Stimulated activated CD8-positive, alpha-beta memory T cell treated with anti-CD3 and anti-CD28 coated beads, Interleukin-4, amount 100 ng/mL, for 24 hours (primary cell): ENCODE measurements around the gene RAB10.
"Not testable (repeated sequence)": the region's sequence is repeated elsewhere in the genome, so short reads cannot be mapped to it uniquely, and the experiment has no call there.

ENCODE experiments used
- DNase-seq: peaks from one replicate; pipeline ENCODE4 v3.0.0-alpha.2; 2020; ENCODE audit warnings: low read depth

RAB10 gene

DNA sequence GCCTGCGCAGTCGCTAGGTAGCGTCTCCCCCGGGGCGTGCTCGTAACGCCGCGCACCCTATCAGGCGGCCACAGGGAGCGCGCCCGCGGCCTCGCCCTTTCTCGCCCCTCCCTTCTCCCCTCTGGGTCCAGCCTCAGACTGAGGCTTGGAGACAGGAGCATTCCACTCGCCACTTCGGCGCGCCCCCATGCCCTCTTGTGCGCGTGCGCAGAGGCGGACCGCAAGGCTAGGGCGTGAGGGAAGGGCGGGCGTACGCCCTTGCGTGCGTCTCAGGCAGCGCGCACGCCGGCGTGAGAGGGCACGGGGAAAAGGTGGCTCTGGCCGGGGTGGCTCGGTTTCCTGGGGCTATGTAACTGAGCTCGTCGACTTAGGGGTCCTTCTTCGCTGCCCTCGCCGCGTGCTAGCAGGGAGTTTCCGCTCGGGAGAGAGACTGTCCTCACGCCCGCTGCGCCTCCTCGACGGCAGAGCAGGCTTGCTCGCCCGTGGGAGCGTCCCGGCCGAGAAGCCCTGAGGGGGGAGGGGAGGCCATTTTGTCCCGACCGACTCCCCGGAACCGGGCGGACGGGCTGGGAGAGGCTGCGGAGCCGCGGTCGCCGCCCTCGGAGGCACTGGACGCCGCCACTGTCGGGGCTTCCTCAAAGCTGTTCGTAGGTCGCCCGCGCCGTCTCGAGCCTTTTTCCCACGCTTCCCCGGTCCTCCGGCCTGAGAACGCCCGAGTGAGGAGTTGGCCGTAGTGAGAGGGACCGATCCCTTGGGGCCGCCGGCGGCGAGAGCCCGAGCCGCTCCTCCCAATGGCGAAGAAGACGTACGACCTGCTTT, at the start of gene RAB10:
Gene RAB10 (plus strand): TSS at position 267 of the 819 bp plus-strand sequence. CDS start 525 bp downstream, at position 792.
- peak; percentile 100 for DNase-seq

DNA sequence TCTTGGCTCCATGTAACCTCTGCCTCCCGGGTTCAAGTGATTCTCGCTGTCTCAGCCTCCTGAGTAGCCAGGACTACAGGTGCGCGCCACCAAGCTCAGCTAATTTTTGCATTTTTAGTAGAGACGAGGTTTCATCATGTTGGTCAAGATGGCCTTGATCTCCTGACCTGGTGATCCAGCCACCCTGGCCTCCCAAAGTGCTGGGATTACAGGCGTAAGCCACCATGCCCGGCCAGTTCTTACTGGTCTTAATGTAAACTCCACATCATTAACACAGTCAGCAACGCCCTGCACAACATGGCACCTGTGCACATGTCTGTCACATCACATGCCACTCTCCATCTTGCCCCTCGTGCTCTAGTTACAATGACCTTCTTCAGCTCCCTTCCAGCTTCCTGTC, 45.8 kb upstream of the RAB10 start:
- DNase-seq: no peak

DNA sequence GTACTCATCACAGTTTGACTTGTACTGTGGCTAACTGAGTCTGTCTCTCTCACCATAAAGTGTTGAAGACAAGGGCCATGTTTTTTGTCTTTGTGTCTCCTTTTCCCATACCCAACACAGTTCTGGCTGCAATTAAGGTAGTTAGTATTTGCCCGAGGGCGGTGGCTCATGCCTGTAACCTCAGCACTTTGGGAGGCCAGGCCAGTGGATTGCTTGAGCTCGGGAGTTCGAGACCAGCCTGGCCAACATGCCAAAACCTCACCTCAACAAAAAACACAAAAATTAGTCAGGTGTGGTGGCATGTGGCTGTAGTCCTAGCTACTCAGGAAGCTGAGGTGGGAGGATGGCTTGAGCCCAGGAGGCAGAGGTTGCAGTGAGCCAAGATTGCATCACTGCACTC, 44.7 kb upstream of the RAB10 start:
- DNase-seq: no peak

DNA sequence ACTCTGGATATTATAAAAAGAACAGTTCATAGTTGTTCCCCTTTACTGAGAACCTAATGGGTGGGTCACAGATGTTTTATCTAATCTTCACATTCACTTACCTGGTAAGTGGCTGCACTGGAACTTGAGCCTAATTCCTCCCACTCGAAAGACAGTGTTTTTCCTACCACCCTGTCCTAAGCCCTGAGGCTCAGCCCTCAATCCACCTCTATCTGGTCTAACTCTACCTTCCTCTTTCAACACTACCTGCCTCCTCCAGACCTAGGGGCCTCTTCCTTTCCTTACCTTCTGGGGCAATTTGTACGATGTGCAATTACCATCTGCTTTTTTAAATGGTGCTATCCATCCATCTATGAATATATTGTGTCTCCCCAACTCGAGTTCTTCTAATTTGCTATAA, 41.9 kb upstream of the RAB10 start:
- DNase-seq: no peak

DNA sequence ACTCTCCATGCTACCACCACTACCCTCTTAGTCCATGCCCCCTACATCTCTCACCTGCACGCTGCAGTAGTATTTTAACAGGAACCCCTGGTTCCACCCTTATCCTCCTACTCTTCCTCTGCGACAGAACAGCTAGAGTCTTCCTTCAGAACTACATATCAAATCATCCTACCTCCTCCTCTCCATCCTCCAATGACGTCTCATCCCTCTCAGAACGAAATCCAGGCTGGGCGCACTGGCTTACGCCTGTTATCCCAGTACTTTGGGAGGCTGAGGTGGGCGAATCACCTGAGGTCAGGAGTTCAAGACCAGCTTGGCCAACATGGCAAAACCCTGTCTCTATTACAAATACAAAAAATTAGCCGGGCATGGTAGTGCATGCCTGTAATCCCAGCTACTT, 41.3 kb upstream of the RAB10 start:
- DNase-seq: no peak

DNA sequence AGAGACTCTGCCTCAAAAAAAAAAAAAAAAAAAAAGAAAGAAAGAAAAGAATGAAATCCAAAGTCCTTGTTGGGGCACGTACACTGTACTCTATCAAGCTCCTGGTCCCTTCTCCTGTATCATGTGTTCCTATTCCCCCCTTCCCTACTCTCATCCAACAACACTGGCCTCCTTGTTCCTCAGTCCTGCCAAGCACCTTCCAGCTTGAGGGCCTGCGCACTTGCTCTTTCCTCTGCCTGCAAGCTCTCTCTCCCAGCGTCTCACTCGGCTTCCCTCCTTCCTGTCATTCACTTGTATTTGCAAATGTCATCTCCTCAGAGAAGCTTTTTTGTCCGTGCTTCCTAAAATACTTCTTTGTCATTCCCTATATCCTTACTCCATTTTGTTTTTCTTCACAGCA, 40.8 kb upstream of the RAB10 start:
- no peak for DNase-seq

DNA sequence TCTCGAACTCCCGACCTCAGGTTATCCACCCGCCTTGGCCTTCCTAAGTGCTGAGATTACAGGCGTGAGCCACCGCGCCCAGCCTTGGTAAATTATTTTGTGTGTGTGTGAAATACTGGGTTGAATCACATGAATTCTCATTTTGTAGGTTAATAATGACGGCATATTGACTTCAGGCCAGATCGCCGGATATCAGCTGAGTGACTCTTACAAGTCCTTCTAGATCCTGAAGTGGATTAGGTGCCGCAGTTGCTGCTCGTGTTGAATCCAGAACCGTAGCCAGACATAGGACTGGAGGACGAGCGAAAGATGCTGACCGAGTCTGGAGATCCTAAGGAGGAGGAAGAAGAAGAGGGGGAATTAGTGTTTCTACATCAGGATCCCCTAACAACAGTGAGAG, 39.4 kb upstream of the RAB10 start:
- DNase-seq: no peak

DNA sequence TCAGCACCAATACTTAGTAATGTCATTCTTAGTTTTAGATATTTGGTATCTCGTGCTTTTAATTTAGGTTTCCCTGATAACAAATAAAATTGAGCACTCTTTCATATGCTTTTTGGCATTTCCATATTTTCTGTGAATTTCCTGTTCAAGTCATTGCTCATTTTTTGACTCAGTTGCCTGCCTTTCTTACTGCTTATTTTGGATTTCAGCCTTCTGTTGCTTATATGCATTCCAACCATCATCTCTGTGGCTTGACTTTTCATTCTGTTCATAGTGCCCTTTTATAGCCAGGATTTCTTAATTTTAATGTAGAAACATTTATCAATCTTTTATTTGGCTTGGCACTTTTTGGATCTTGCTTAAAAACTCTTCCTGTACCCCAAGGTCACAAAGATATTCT, 37.0 kb upstream of the RAB10 start:
- no peak for DNase-seq

DNA sequence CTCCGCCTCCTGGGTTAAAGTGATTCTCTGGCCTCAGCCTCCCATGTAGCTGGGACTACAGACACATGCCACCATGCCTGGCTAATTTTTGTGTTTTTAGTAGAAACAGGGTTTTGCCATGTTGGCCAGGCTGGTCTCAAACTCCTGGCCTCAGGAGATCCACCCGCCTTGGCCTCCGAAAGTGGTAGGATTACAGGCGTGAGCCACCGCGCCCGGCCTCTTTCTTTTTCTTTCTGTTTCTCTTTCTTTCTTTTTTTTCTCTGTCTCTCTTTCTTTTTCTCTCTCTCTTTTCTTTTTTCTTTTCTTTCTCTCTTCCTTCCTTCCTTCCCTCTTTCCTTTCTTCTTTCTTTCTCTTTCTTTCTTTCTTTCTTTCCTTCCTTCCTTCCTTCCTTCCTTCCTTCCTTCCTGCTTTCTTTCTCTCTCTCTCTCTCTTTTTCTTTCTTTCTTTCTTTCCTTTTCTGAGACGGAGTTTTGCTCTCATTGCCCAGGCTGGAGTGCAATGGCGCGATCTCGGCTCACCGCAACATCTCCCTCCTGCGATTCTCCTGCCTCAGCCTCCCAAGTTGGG, 35.0 kb upstream of the RAB10 start:
- DNase-seq: not testable (repeated sequence)

DNA sequence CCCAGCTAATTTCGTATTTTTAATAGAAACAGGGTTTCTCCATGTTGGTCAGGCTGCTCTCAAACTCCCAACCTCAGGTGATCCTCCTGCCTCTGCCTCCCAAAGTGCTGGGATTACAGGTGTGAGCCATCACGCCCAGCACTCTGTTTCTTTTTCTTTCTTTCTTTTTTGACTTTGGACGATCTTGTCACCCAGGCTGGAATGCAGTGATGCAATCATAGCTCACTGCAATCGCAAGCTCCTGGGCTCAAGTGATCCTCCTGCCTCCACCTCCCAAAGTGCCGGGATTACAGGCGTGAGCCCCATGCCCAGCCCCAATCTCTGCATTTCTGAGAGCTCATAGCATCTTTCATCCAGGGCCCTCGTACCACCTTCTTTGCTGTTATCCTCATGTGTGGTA, 34.5 kb upstream of the RAB10 start:
- not testable (repeated sequence) for DNase-seq

DNA sequence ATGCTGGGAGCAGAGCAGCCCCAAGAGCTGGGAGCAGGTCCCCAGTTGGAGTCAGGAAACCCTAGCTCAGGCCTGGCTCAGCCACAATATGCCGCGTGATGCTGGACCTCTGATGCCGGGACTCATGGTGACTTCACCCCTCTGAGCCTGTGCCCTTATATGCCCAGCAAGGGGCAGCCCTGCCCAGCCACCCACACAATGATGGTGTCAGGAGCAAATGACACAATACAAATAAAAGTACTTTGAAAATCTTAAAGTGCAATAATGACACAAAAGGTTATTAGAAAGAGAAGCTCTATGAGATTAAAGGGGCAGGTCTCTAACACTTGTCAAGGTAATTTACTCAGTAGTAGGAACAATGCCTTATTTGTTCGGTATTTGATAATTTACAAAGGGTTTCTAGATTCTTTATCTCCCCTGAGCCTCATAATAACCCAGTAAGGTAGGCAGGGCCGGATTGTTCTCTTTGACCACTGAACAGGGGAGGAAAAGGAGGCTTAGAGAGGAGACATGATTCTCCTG, 33.3 kb upstream of the RAB10 start:
- no peak for DNase-seq

DNA sequence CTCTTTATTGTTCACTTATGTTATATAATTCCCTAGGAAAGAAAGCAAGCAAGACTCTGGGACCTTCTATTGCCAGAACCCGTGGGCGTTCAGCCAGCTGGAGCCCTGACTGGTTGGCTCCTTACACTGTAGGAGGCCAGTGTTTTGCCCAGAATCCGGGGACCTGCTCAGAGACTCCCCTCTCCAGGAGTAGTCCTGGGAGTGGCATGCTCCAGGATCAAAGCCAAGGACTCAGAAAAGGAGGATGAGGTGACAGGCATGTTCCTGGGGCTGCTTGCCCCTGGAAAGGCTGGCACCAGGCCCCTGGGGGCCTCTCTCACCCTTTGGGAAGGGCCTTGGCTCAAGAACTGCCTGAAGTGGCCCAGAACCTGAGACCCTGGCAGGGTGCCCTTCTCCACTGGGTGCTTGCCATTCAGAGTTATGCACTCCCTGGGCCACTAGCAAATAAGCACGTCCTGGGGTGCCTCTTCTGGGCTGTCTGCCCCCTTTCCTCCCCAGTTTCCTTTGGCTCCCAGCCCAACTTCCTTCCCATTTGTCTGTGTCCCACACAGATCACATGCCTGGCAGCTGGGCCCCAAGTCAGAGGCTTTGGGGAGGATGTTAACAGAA, 32.0 kb upstream of the RAB10 start:
- DNase-seq: no peak

DNA sequence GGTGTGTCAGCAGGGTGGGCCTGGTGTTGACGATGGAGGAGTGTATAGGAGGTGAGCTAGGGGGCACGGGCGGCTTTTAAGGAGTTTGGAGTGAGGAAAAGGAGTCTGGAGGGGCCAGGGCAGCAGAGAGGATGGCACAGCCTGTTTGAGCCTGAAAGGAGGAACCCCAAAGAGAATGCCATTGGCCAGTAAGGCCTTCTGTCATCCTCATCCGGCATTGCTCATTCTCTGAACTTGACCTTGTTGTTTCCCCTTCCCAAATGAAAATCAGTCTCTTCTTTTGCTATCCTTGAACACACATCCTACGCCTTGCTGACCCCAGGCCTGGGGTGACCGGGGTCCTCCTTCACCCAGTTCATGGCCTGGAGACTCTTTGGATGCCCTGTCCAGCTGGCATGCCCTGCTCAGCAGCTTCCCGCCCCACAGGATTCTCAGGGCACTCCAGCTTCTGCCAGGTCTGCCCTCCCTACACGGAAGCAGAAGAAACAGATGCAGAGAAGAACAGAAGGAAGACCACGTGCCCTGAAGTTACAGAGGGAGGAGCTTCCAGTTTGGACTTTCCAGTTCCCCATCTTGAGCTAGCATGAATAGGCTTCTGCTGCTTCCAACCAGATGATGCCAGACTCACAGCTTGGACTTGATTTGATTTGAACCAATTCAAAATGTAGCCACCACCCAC, 31.1 kb upstream of the RAB10 start:
- no peak for DNase-seq

DNA sequence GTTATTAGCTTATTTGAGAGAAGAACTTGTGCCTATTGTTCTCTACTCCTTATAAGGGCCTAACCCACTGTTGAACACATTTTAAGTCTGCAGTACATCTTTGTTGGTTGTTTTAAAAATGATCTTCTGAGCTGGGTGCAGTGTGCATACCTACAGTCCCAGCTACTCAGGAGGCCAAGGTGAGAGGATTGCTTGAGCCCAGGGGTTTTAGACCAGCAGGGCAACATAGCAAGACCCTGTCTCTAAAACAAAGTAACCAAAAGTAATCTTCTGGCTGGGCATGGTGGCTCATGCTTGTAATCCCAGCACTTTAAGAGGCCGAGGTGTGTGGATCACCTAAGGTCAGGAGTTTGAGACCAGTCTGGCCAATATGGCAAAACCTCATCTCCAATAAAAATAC, 25.8 kb upstream of the RAB10 start:
- no peak for DNase-seq

DNA sequence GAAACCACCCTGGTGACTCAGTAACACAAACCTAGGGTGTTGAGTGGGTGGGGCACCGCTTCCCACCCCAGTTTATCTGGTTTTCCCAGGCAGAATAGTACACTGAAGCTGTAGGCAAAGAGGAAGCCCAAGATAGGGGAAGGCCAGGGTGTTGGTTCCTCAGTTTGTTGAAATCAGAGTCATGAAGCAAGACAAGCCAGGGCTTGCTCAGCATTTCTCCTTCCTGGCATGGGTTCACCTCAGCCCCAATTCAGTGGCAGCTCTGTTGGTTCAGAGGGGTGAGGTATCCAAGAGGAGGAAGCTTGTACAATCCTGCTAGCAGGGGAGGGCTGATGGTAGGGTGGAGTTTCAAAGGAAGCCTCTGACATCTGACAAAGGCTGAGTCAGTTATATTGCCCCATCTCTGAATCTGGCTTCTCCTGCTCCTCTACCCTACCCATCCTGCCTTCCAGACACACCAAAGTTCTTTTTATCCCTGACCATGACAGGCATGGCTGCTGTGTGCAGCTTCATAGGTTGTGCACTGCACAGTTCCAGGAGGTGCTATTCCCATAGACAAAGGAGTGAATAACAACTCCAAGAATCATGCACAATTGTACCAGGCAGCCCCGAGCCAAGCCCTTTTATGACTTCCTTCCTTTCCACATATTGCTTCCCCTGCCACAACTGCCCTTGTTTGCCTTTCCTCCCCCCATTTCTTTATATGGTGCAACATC, 24.9 kb upstream of the RAB10 start:
- DNase-seq: no peak

DNA sequence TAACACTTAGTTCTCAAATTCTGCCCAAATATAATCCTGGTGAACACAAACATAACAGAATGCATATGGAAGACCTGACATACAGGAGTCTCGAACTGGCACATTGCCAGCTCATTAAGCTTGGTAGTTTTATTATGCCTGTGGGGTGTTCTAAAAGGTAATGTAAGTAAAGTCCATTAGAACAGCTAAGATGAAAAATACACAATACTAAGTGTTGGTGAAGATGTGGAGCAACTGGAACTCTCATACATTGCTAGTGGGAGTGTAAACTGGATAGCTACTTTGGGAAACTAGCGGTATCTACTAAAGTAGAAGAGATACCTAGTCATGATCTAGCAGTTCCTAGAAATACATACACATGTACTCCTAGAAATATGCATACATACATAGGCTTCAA, 24.3 kb upstream of the RAB10 start:
- no peak for DNase-seq

DNA sequence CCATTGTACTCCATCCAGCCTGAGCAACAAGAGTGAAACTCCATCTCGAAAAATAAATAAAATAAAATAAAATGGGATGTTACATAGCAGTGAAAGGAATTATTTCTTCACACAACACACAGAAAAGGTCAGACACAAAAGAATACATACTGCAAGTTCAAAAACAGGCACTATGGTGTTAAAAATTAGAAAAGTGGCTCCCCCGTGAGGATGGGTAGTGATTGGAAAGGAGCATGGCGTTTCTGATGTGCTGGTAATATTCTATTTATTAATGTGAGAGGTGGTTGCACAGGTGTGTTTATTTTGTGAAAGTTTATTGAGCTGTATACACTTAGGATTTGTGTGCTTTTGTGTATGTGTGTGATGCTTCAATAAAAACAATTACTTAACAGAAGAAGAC, 22.9 kb upstream of the RAB10 start:
- no peak for DNase-seq

DNA sequence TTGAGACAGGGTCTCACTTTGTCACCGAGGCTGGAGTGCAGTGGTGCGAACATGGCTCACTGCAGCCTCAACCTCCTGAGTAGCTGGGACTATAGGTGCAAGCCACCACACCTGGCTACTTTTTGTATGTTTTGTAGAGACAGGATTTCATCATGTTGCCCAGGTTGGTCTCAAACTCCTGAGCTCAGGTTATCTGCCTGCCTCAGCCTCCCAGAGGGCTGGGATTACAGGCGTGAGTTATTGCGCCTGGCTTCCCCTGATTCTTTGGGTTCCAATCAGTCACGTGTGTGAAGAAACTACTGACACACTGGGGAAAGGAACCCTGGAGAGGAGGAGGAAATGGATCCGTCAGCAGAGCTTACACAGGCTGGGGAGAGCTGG, 22.3 kb upstream of the RAB10 start:
- no peak for DNase-seq

DNA sequence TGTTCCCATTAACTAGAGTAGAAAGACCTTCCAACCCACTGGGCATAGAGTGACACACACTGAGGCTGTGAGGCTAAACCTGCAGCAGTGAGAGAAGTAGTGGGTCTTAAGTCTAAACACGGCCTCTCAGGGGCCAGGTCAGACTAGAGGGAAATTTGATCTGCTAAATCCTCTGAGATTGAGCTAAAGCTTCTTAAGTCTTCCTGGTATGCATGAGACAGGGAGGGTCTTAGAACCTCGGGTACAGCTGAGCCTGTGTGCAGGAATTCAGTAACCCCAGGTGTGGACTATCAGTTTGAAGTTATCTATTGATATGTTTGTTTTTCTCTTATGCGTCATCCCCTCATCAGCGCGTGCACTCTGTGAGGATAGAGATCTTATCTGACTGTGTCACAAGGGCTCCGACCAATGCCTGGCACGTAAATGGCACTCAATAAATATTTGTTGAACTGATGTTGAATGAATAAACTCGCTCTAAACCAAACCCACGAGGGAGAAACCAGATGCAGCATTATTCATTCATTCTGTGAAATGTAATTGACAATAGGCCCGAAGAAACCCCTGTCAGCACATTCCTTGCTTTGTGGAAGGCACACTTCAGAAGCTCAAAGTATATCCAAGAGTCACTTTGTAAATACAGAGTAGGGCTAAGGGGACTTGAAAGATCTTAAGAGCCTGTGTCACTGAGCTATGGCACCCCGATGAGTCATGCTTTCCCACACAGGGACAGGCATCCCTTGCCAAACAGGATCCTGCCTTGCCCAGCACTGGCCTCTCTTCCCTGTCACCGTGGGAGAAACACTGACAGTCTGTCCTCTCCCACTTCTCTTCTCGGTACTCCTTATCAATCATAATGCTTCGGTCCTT, 21.7 kb upstream of the RAB10 start:
- no peak for DNase-seq

DNA sequence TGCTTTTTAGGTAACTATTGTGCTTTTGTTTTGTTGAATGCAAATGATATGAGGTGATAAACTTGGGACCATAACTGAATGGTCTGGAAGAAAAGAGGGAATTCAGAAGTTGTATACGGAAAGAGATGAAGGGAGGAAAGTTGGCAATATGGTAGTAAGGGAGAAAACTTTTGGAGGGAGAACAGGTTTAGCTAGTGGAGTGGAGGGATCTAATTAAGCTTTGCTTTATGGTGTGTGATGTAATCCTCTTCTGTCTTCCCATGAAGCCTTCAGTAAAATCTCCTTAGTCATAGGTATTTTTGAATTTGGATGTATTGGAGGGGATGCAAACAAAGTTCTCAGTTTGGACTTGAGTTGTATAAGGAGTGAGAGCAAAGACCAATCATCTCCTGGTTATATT, 20.2 kb upstream of the RAB10 start:
- no peak for DNase-seq
